ENCODE data around the gene RNF150.

- no peak for TF ChIP-seq EZH2 (IDR thresholded peaks at IDR 0.05; ENCODE audit: borderline replicate concordance, insufficient read depth, low read length, poor library complexity, severe bottlenecking)
- no peak for TF ChIP-seq CTCF (IDR thresholded peaks at IDR 0.05; ENCODE audit: poor library complexity, severe bottlenecking)
- TF ChIP-seq POLR2AphosphoS5 (IDR thresholded peaks at IDR 0.05), result no peak
- no peak for TF ChIP-seq RAD21 (conservative IDR thresholded peaks at IDR 0.05)
- TF ChIP-seq REST (IDR thresholded peaks at IDR 0.05; ENCODE audit: borderline replicate concordance), result no peak
- TF ChIP-seq SMC3 (conservative IDR thresholded peaks at IDR 0.05; ENCODE audit: poor library complexity), result no peak
- no peak for TF ChIP-seq TAF1 (IDR thresholded peaks at IDR 0.05; ENCODE audit: low read depth)
- no peak for TF ChIP-seq EP300 (conservative IDR thresholded peaks at IDR 0.05; ENCODE audit: poor library complexity, severe bottlenecking)
- TF ChIP-seq MXI1 (conservative IDR thresholded peaks at IDR 0.05; ENCODE audit: poor library complexity, severe bottlenecking), result no peak
Measured at GRCh38 chr4:140982613-140983340, 150.5 kb downstream of the RNF150 start.

Measured in neural cell (in vitro differentiated cells).